GM12801 (cell line): ENCODE data around the gene MYH9.

Source experiments
- TF ChIP-seq, protein P1 (sequence below): IDR thresholded peaks from one replicate; pipeline ENCODE4 v1.5.1; 2011; ENCODE audit warnings: control low read depth; ENCODE audit not compliant: insufficient read length; ENCODE audit errors: extremely low read depth

MYH9 gene

GRCh38 chr22:36319595-36320497 lies 67.9 kb downstream of the MYH9 start:
- TF ChIP-seq, protein P1, sequence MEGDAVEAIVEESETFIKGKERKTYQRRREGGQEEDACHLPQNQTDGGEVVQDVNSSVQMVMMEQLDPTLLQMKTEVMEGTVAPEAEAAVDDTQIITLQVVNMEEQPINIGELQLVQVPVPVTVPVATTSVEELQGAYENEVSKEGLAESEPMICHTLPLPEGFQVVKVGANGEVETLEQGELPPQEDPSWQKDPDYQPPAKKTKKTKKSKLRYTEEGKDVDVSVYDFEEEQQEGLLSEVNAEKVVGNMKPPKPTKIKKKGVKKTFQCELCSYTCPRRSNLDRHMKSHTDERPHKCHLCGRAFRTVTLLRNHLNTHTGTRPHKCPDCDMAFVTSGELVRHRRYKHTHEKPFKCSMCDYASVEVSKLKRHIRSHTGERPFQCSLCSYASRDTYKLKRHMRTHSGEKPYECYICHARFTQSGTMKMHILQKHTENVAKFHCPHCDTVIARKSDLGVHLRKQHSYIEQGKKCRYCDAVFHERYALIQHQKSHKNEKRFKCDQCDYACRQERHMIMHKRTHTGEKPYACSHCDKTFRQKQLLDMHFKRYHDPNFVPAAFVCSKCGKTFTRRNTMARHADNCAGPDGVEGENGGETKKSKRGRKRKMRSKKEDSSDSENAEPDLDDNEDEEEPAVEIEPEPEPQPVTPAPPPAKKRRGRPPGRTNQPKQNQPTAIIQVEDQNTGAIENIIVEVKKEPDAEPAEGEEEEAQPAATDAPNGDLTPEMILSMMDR = no peak

DNA sequence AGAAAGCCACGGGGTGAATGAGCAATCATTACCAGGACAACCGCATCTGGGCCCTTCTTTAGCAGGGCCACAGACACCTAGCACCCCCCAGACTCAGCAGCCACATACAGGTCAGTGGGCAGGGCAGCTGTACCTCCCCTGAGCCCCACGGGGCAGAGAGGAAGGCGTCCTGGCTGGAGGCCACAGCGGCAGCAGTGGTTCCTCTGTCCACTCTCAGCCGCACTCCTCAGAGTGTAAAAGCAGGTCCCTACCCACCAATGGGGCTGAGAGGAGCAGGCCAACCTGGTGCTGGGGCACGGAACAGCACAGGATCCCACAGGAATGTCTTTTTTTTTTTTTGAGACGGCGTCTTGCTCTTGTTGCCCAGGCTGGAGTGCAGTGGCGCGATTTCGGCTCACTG lies 69.3 kb downstream of the MYH9 start:
- TF ChIP-seq, protein P1 = no peak

GRCh38 chr22:36317658-36318271 lies 70.0 kb downstream of the MYH9 start:
- TF ChIP-seq, protein P1 = no peak

DNA sequence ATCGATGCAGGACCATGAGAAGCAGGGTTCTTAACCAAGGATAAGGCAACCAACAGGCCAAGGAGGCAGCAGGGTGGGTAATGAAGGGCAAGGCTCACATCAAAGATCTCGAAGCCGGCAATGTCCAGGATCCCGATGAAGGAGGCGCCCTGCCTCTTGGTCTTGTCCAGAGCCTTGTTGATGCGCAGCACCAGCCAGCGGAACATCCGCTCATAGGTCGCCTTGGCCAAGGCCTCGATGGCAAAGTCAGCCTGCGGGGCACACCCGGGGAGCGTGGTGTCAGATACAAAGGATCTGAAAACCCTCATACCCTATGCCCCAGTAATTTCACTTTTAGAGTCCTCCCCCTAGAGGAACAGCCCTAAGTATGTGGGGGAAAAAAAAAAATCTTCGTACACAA lies 71.3 kb downstream of the MYH9 start:
- TF ChIP-seq, protein P1 = no peak

DNA sequence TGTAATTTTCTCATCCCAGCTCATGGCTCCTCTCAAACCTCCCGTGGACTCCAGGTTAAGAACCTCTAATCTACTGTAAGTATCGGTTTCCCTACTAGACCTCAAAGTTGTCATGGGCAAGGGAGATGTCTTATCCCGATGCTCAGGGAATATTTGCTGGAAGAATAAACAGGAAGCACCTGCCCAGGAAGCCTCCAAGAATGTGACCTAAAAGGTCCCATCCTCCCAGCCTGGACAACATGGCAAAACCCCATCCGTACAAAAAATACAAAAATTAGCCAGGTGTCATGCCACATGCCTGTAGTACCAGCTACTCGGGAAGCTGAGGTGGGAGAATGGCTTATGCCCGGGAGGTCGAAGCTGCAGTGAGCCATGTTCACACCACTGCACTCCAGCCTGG lies 72.4 kb downstream of the MYH9 start:
- TF ChIP-seq, protein P1 = no peak

- TF ChIP-seq, protein P1 = no peak
Observed at GRCh38 chr22:36311386-36312085, 76.2 kb downstream of the MYH9 start.

- TF ChIP-seq, protein P1 = no peak
Observed at GRCh38 chr22:36308880-36309279, 78.9 kb downstream of the MYH9 start.
